ENCODE data around the gene CAB39L. TPM values are rescaled to one million over a fixed set of nuclear protein-coding genes. Genes with fewer than 3 reads are reported as not detected.
"Not testable (repeated sequence)": the region's sequence is repeated elsewhere in the genome, so short reads cannot be mapped to it uniquely, and the experiment has no call there.

Gene CAB39L
- polyA plus RNA-seq, 4 donors: 16.3 to 19.8 (median 18.9) TPM

- no peak for DNase-seq (ENCODE audit: low read depth in 4 of 4, low spot score in 2 of 4)
Measured at GRCh38 chr13:49353908-49354307, 90.0 kb downstream of the CAB39L start.

GRCh38 chr13:49351871-49352270 lies 92.0 kb downstream of the CAB39L start:
- DNase-seq (ENCODE audit: low read depth in 4 of 4, low spot score in 2 of 4): no peak

- DNase-seq (ENCODE audit: low read depth in 4 of 4, low spot score in 2 of 4): no peak
Measured at GRCh38 chr13:49348751-49349150, 95.1 kb downstream of the CAB39L start.

- DNase-seq (ENCODE audit: low read depth in 4 of 4, low spot score in 2 of 4): no peak
Measured at GRCh38 chr13:49347650-49348385, 96.0 kb downstream of the CAB39L start.

- no peak for DNase-seq (ENCODE audit: low read depth in 4 of 4, low spot score in 2 of 4)
Measured at GRCh38 chr13:49346460-49346859, 97.4 kb downstream of the CAB39L start.

- DNase-seq (ENCODE audit: low read depth in 4 of 4, low spot score in 2 of 4): no peak
Measured at GRCh38 chr13:49343731-49344130, 100.1 kb downstream of the CAB39L start.

GRCh38 chr13:49343255-49343654 lies 100.6 kb downstream of the CAB39L start:
- no peak for DNase-seq (ENCODE audit: low read depth in 4 of 4, low spot score in 2 of 4)

- DNase-seq (ENCODE audit: low read depth in 4 of 4, low spot score in 2 of 4): no peak
Measured at GRCh38 chr13:49342454-49342853, 101.4 kb downstream of the CAB39L start.

- DNase-seq (ENCODE audit: low read depth in 4 of 4, low spot score in 2 of 4): no peak
Measured at GRCh38 chr13:49341941-49342340, 101.9 kb downstream of the CAB39L start.

- no peak for DNase-seq (ENCODE audit: low read depth in 4 of 4, low spot score in 2 of 4)
Measured at GRCh38 chr13:49341517-49341916, 102.3 kb downstream of the CAB39L start.

GRCh38 chr13:49340161-49340560 lies 103.7 kb downstream of the CAB39L start:
- DNase-seq (ENCODE audit: low read depth in 4 of 4, low spot score in 2 of 4): no peak

GRCh38 chr13:49336655-49337054 lies 107.2 kb downstream of the CAB39L start:
- DNase-seq (ENCODE audit: low read depth in 4 of 4, low spot score in 2 of 4): no peak

GRCh38 chr13:49330546-49330864 lies 113.4 kb downstream of the CAB39L start:
- no peak for DNase-seq (ENCODE audit: low read depth in 4 of 4, low spot score in 2 of 4)

GRCh38 chr13:49329831-49330545 lies 113.9 kb downstream of the CAB39L start:
- DNase-seq (ENCODE audit: low read depth in 4 of 4, low spot score in 2 of 4): no peak

GRCh38 chr13:49327145-49327544 lies 116.7 kb downstream of the CAB39L start:
- not testable (repeated sequence) for DNase-seq (ENCODE audit: low read depth in 4 of 4, low spot score in 2 of 4)

GRCh38 chr13:49326222-49326917 lies 117.5 kb downstream of the CAB39L start:
- no peak for DNase-seq (ENCODE audit: low read depth in 4 of 4, low spot score in 2 of 4)

GRCh38 chr13:49323344-49323743 lies 120.5 kb downstream of the CAB39L start:
- no peak for DNase-seq (ENCODE audit: low read depth in 4 of 4, low spot score in 2 of 4)

GRCh38 chr13:49322702-49323101 lies 121.2 kb downstream of the CAB39L start:
- no peak for DNase-seq (ENCODE audit: low read depth in 4 of 4, low spot score in 2 of 4)

GRCh38 chr13:49320975-49321374 lies 122.9 kb downstream of the CAB39L start:
- no peak for DNase-seq (ENCODE audit: low read depth in 4 of 4, low spot score in 2 of 4)

GRCh38 chr13:49319951-49320350 lies 123.9 kb downstream of the CAB39L start:
- no peak for DNase-seq (ENCODE audit: low read depth in 4 of 4, low spot score in 2 of 4)

- DNase-seq (ENCODE audit: low read depth in 4 of 4, low spot score in 2 of 4): no peak
Measured at GRCh38 chr13:49319551-49319950, 124.3 kb downstream of the CAB39L start.
